ENCODE results near the gene HP1BP3.

DNA sequence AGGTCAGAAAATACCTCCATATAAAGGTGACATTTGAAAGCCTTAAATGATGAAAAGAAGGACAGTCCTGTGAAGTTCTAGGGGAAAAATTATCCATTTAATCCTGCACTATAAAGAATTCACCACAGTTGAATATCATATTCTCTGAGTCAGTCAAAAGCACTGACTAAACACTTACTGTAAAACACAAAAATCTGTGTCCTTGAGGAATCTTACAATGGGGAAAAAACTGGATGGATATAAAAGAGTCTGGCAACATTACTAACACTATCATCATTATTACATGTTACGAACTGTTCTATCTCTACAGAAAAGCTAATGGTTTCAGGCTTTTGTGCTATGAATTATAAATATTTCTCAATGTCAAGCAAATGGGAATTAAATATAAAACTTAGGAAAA lies 42.4 kb upstream of the HP1BP3 start:
- TF ChIP-seq POLR2A (IDR thresholded peaks at IDR 0.05) (no peak), POLR2AphosphoS5 (IDR thresholded peaks at IDR 0.05) (no peak), EP300 (IDR thresholded peaks at IDR 0.05) (no peak)
- TF ChIP-seq, protein P1, sequence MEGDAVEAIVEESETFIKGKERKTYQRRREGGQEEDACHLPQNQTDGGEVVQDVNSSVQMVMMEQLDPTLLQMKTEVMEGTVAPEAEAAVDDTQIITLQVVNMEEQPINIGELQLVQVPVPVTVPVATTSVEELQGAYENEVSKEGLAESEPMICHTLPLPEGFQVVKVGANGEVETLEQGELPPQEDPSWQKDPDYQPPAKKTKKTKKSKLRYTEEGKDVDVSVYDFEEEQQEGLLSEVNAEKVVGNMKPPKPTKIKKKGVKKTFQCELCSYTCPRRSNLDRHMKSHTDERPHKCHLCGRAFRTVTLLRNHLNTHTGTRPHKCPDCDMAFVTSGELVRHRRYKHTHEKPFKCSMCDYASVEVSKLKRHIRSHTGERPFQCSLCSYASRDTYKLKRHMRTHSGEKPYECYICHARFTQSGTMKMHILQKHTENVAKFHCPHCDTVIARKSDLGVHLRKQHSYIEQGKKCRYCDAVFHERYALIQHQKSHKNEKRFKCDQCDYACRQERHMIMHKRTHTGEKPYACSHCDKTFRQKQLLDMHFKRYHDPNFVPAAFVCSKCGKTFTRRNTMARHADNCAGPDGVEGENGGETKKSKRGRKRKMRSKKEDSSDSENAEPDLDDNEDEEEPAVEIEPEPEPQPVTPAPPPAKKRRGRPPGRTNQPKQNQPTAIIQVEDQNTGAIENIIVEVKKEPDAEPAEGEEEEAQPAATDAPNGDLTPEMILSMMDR (IDR thresholded peaks at IDR 0.05), result no peak

Measured in suprapubic skin (tissue), 4 donors.